ENCODE measurements around the gene ABTB2. TPM values are rescaled to one million over a fixed set of nuclear protein-coding genes. Genes with fewer than 3 reads are reported as not detected.
"Not testable (repeated sequence)": the region's sequence is repeated elsewhere in the genome, so short reads cannot be mapped to it uniquely, and the experiment has no call there.

Gene ABTB2
- total RNA-seq, 1 donor from 2014 or later: 0.89 TPM

GRCh38 chr11:34250211-34250610 lies 107.6 kb downstream of the ABTB2 start:
- no peak for DNase-seq (ENCODE audit: extremely low spot score, unreplicated experiment)
- peaks cover 15% of the 10 kb centered on the region for H3K4me1 Mint-ChIP-seq (ENCODE audit: unreplicated experiment)
- no peaks in the 10 kb centered on the region for H3K9me3 Mint-ChIP-seq (ENCODE audit: unreplicated experiment)
- H3K4me3 Mint-ChIP-seq (ENCODE audit: unreplicated experiment): no peak overlapping the region
- no peak overlapping the region for H3K27ac Mint-ChIP-seq (ENCODE audit: unreplicated experiment)
- no peaks in the 10 kb centered on the region for H3K27me3 Mint-ChIP-seq (ENCODE audit: unreplicated experiment)
- no peaks in the 10 kb centered on the region for H3K36me3 Mint-ChIP-seq (ENCODE audit: unreplicated experiment)
- TF ChIP-seq CTCF (IDR thresholded peaks at IDR 0.05): no peak

GRCh38 chr11:34249439-34249838 lies 108.4 kb downstream of the ABTB2 start:
- DNase-seq (ENCODE audit: extremely low spot score, unreplicated experiment): no peak
- Mint-ChIP-seq H3K27ac (ENCODE audit: unreplicated experiment) (no peak overlapping the region), H3K36me3 (ENCODE audit: unreplicated experiment) (no peaks in the 10 kb centered on the region), H3K27me3 (ENCODE audit: unreplicated experiment) (no peaks in the 10 kb centered on the region), H3K9me3 (ENCODE audit: unreplicated experiment) (no peaks in the 10 kb centered on the region), H3K4me1 (ENCODE audit: unreplicated experiment) (peaks cover 15% of the 10 kb centered on the region), H3K4me3 (ENCODE audit: unreplicated experiment) (no peak overlapping the region)
- no peak for TF ChIP-seq CTCF (IDR thresholded peaks at IDR 0.05)

- peaks cover 20% of the 10 kb centered on the region for H3K4me1 Mint-ChIP-seq (ENCODE audit: unreplicated experiment)
- not testable (repeated sequence) for DNase-seq (ENCODE audit: extremely low spot score, unreplicated experiment); H3K4me3 Mint-ChIP-seq (ENCODE audit: unreplicated experiment); H3K36me3 Mint-ChIP-seq (ENCODE audit: unreplicated experiment); H3K27me3 Mint-ChIP-seq (ENCODE audit: unreplicated experiment); H3K9me3 Mint-ChIP-seq (ENCODE audit: unreplicated experiment); H3K27ac Mint-ChIP-seq (ENCODE audit: unreplicated experiment)
Observed at GRCh38 chr11:34246511-34246910, 111.3 kb downstream of the ABTB2 start.

- H3K36me3 Mint-ChIP-seq (ENCODE audit: unreplicated experiment): no peaks in the 10 kb centered on the region
- no peak for DNase-seq (ENCODE audit: extremely low spot score, unreplicated experiment)
- H3K27me3 Mint-ChIP-seq (ENCODE audit: unreplicated experiment): no peaks in the 10 kb centered on the region
- no peaks in the 10 kb centered on the region for H3K9me3 Mint-ChIP-seq (ENCODE audit: unreplicated experiment)
- no peak overlapping the region for H3K4me3 Mint-ChIP-seq (ENCODE audit: unreplicated experiment)
- no peak overlapping the region for H3K27ac Mint-ChIP-seq (ENCODE audit: unreplicated experiment)
- peaks cover 11% of the 10 kb centered on the region for H3K4me1 Mint-ChIP-seq (ENCODE audit: unreplicated experiment)
- TF ChIP-seq CTCF (IDR thresholded peaks at IDR 0.05): no peak
Observed at GRCh38 chr11:34245041-34245440, 112.8 kb downstream of the ABTB2 start.

- H3K27me3 Mint-ChIP-seq (ENCODE audit: unreplicated experiment): no peaks in the 10 kb centered on the region
- TF ChIP-seq CTCF (IDR thresholded peaks at IDR 0.05): no peak
- no peaks in the 10 kb centered on the region for H3K9me3 Mint-ChIP-seq (ENCODE audit: unreplicated experiment)
- H3K36me3 Mint-ChIP-seq (ENCODE audit: unreplicated experiment): no peaks in the 10 kb centered on the region
- no peak overlapping the region for H3K4me3 Mint-ChIP-seq (ENCODE audit: unreplicated experiment)
- no peak for DNase-seq (ENCODE audit: extremely low spot score, unreplicated experiment)
- H3K4me1 Mint-ChIP-seq (ENCODE audit: unreplicated experiment): peaks cover 11% of the 10 kb centered on the region
- H3K27ac Mint-ChIP-seq (ENCODE audit: unreplicated experiment): peak overlapping the region; percentile 14
Observed at GRCh38 chr11:34243600-34244464, 114.0 kb downstream of the ABTB2 start.
